Esophagus muscularis mucosa (tissue), 4 donors: ENCODE measurements around the gene MRPS33. TPM values are rescaled to one million over a fixed set of nuclear protein-coding genes. Genes with fewer than 3 reads are reported as not detected.

Source experiments
- DNase-seq: peaks from one replicate; pipeline ENCODE4 v3.0.0-alpha.2; 2017; ENCODE audit errors: extremely low spot score
- H3K27ac ChIP-seq, 4 donors: fragments of 200-600 bp; sonication (generic); replicated peaks in 1 of 4; 1 replicate in 3 of 4; 2 replicates in 1 of 4; pipeline ENCODE4 v1.5.1; 2016 to 2019; ENCODE audit warnings: mild to moderate bottlenecking in 1 of 4
- H3K27me3 ChIP-seq, 4 donors: fragments of 200-600 bp; sonication (generic); one replicate each; pipeline versions ENCODE4 v1.5.1 to v1.6.0; 2016 to 2019
- H3K36me3 ChIP-seq, 4 donors: fragments of 200-600 bp; sonication (generic); one replicate each; pipeline ENCODE4 v1.5.1; 2016 to 2019
- H3K4me1 ChIP-seq, 4 donors: fragments of 200-600 bp; sonication (generic); one replicate each; pipeline ENCODE4 v1.5.1; 2016 to 2019
- H3K4me3 ChIP-seq, 4 donors: fragments of 200-600 bp; sonication (generic); 1 replicate in 2 of 4; 2 replicates in 2 of 4; pipeline ENCODE4 v1.5.1; 2016 to 2019; ENCODE audit warnings: mild to moderate bottlenecking in 4 of 4, moderate library complexity in 1 of 4
- H3K9me3 ChIP-seq, 4 donors: fragments of 200-600 bp; sonication (generic); 1 replicate in 3 of 4; 2 replicates in 1 of 4; pipeline ENCODE4 v1.5.1; 2016 to 2019
- CTCF ChIP-seq, 3 experiments: fragments of 200-600 bp in 2 of 3; fragments of 450-650 bp in 1 of 3; sonication (generic) in 2 of 3; IDR thresholded peaks; one replicate each; pipeline ENCODE4 v1.5.1; 2017 to 2019; ENCODE audit warnings: antibody characterized with exemption in 3 of 3, mild to moderate bottlenecking in 2 of 3, moderate library complexity in 1 of 3
- EP300 ChIP-seq: sonication (generic); formaldehyde crosslinking; IDR thresholded peaks from one replicate; pipeline ENCODE4 v1.6.1; 2017; ENCODE audit warnings: antibody characterized with exemption
- POLR2A ChIP-seq: fragments of 450-650 bp; IDR thresholded peaks from one replicate; pipeline ENCODE4 v1.6.1; 2017; ENCODE audit warnings: antibody characterized with exemption, moderate library complexity, mild to moderate bottlenecking, low read depth
- POLR2AphosphoS5 ChIP-seq, 2 donors: sonication (generic); formaldehyde crosslinking; IDR thresholded peaks; one replicate each; pipeline ENCODE4 v1.6.1; 2017; ENCODE audit warnings: antibody characterized with exemption in 2 of 2
- WGBS: methylation state at CpG from one replicate; pipeline ENCODE4 v1.1.5; 2018; 5-methylcytosine and 5-hydroxymethylcytosine counted together
- intact Hi-C: fragments of 100-400 bp; cut with DNase I; formaldehyde crosslinking; loops from one replicate; pipeline ENCODE4 v1.15.1; 2023
- total RNA-seq, 4 donors: library from RNA; depleted of rRNA; stranded (reverse); fragments of >200 nt; gene quantifications; one replicate each; pipeline versions ENCODE4 v1.1.0 to v1.2.1, GENCODE V29; 2016

MRPS33 gene
- total RNA-seq, 4 donors from 2014 or later: 13.6 to 27.8 (median 25.3) TPM

DNA sequence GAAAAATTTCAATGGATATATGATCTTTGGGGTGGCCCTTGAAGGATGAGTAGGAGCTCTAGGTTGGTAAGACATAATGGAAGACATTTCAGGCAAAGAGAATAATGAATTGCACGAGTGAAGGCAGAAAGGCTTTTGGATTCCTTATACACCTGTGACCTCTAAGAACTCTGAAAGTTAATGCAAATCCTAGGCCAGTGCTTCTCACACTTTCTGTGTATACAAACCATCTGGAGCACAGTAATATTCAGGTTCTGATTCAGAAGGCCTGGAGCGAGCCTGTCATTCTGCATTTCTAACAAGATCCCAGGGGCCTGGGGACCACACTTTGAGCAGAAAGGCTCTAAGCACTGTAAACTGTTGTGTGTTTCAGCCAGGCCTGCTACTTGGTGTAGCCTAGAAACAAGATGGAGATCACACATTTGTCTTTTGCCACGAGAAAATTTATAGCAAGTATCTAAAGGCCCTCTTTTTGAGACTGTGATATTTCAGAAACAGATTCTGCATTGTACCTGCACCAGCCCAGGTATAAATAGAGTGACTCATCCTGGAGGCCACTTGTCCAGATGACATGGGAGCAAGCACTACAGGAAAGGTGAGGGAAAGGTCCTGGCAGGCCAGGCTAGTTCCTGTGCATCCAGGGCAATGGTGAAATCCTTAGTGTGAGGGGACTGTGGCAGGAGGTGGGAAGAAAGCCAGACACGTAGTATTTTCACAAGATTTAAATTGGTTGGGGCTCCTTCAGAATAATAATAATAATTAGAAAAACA, 24.4 kb downstream of the MRPS33 start:
- Histone ChIP-seq H3K9me3 (no peaks in the 10 kb centered on the region), H3K4me3 (no peak overlapping the region), H3K4me1 (no peaks in the 10 kb centered on the region), H3K36me3 (no peaks in the 10 kb centered on the region), H3K27me3 (no peaks in the 10 kb centered on the region), H3K27ac (no peak overlapping the region)
- 73% methylated on average over 4 of the region's 4 CpGs for WGBS
- intact Hi-C loops: no loop called here
- no peak for TF ChIP-seq POLR2A
- no peak for TF ChIP-seq POLR2AphosphoS5 (IDR thresholded peaks at IDR 0.05)
- TF ChIP-seq CTCF (IDR thresholded peaks at IDR 0.05): no peak
- no peak for TF ChIP-seq EP300
- no peak for DNase-seq

DNA sequence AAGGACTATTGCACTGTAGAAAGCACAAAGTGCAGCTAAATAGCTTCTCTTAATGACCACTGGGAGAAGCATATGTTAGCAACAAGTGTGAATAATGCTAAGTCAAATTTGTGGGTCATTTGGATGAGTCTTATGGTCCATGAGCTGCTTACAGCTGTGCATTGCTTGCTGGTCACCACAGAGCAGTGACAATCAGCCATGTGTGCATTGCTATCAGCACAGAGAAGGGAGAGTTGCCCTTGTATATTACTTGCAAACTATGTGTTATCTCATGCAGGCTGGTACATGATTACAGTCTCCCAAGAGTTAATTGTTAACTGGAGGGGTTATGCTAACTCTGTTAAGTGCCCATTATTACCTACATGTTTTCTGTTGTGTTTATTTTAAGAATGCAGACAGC, 25.7 kb downstream of the MRPS33 start:
- Histone ChIP-seq H3K4me1 (no peaks in the 10 kb centered on the region), H3K27me3 (peaks cover 0 to 3% (median 0%) of the 10 kb centered on the region in 4 donors), H3K4me3 (no peak overlapping the region), H3K9me3 (peaks cover 0 to 5% (median 4%) of the 10 kb centered on the region in 4 donors), H3K36me3 (no peaks in the 10 kb centered on the region), H3K27ac (no peak overlapping the region)
- intact Hi-C loops: no loop called here
- TF ChIP-seq POLR2AphosphoS5 (IDR thresholded peaks at IDR 0.05) (no peak), POLR2A (no peak), CTCF (IDR thresholded peaks at IDR 0.05) (no peak), EP300 (no peak)
- no peak for DNase-seq

DNA sequence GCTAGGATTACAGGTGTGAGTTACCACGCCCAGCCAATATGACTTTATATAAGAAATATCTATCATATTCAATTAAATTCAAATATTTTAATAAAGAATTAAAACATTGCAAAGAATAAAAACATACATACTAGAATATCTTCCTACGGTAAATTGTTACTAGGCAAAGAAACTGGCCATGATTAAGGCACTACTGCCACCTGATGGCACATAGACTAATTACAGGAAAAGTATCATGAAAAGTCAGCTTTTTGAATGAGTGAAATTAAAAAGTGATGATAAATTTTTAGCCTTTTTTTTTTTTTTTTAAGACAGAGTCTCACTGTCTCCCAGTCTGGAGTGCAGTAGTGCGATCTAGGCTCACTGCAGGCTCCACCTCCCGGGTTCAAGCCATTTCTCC, 30.9 kb downstream of the MRPS33 start:
- Histone ChIP-seq H3K36me3 (no peaks in the 10 kb centered on the region), H3K9me3 (peaks cover 0 to 15% (median 13%) of the 10 kb centered on the region in 4 donors), H3K4me3 (no peak overlapping the region), H3K27me3 (peaks cover 0 to 5% (median 0%) of the 10 kb centered on the region in 4 donors), H3K27ac (no peak overlapping the region), H3K4me1 (no peaks in the 10 kb centered on the region)
- 62% methylated on average over 4 of the region's 4 CpGs for WGBS
- DNase-seq: no peak
- TF ChIP-seq EP300 (no peak), CTCF (IDR thresholded peaks at IDR 0.05) (no peak), POLR2A (no peak), POLR2AphosphoS5 (IDR thresholded peaks at IDR 0.05) (no peak)
- intact Hi-C loops: no loop called here

GRCh38 chr7:140982508-140982907, 32.2 kb downstream of the MRPS33 start:
- H3K9me3 ChIP-seq: peaks cover 0 to 15% (median 13%) of the 10 kb centered on the region in 4 donors
- intact Hi-C loops: no loop called here

More at GRCh38 chr7:140982508-140982907, 32.2 kb downstream of the MRPS33 start:
- 38% methylated on average over 2 of the region's 2 CpGs for WGBS
- H3K4me1 ChIP-seq: no peaks in the 10 kb centered on the region
- TF ChIP-seq EP300 (no peak), POLR2A (no peak), CTCF (IDR thresholded peaks at IDR 0.05) (no peak), POLR2AphosphoS5 (IDR thresholded peaks at IDR 0.05) (no peak)
- no peak overlapping the region for H3K4me3 ChIP-seq
- H3K27me3 ChIP-seq: peaks cover 0 to 5% (median 0%) of the 10 kb centered on the region in 4 donors
- no peak for DNase-seq
- H3K27ac ChIP-seq: no peak overlapping the region
- H3K36me3 ChIP-seq: no peaks in the 10 kb centered on the region
